Fibroblast of mammary gland (primary cell): ENCODE data around the gene PDZD4.

Source experiments
- DNase-seq: peaks from one replicate; pipeline ENCODE4 v3.0.0-alpha.2; 2010; ENCODE audit warnings: low read depth
- H3K4me3 ChIP-seq: 2 replicates; pipeline ENCODE4 v1.5.1; 2011; ENCODE audit warnings: low read depth, mild to moderate bottlenecking, low read length, moderate library complexity; ENCODE audit not compliant: control insufficient read depth
- CTCF ChIP-seq: conservative IDR thresholded peaks from 2 replicates; pipeline ENCODE4 v1.5.1; 2011; ENCODE audit warnings: low read depth, low read length, inconsistent platforms; ENCODE audit not compliant: control insufficient read depth, insufficient read depth

The PDZD4 gene

GRCh38 chrX:153866302-153867019 lies 36.1 kb upstream of the PDZD4 start:
- TF ChIP-seq CTCF: no peak
- no peak for DNase-seq
- no peak overlapping the region for H3K4me3 ChIP-seq

- TF ChIP-seq CTCF: no peak
Observed at GRCh38 chrX:153865685-153866084, 35.3 kb upstream of the PDZD4 start.

GRCh38 chrX:153865321-153865580 lies 34.9 kb upstream of the PDZD4 start:
- no peak for DNase-seq
- TF ChIP-seq CTCF: no peak
- H3K4me3 ChIP-seq: no peak overlapping the region

More at GRCh38 chrX:153865685-153866084, 35.3 kb upstream of the PDZD4 start:
- H3K4me3 ChIP-seq: no peak overlapping the region
- DNase-seq: no peak

- no peak for DNase-seq
- no peak overlapping the region for H3K4me3 ChIP-seq
- TF ChIP-seq CTCF: no peak
Observed at GRCh38 chrX:153864561-153865320, 34.4 kb upstream of the PDZD4 start.

GRCh38 chrX:153864101-153864500 lies 33.8 kb upstream of the PDZD4 start:
- TF ChIP-seq CTCF: no peak
- H3K4me3 ChIP-seq: no peak overlapping the region
- no peak for DNase-seq

- TF ChIP-seq CTCF: no peak
- no peak for DNase-seq
- H3K4me3 ChIP-seq: no peak overlapping the region
Observed at GRCh38 chrX:153863251-153863991, 33.1 kb upstream of the PDZD4 start.
